Peyer's patch (tissue), 4 donors: ENCODE measurements around the gene SEPTIN5.

Experiments
- CTCF ChIP-seq, 6 experiments: fragments of 450-650 bp in 4 of 6; fragments of 200-600 bp in 2 of 6; sonication (generic) in 1 of 6; IDR thresholded peaks; one replicate each; pipeline ENCODE4 v1.5.1; 2017 to 2019; ENCODE audit warnings: antibody characterized with exemption in 6 of 6, mild to moderate bottlenecking in 3 of 6, moderate library complexity in 1 of 6
- POLR2A ChIP-seq, 2 donors: fragments of 450-650 bp; IDR thresholded peaks; one replicate each; pipeline ENCODE4 v1.5.1; 2017; ENCODE audit warnings: antibody characterized with exemption in 2 of 2, mild to moderate bottlenecking in 2 of 2, moderate library complexity in 2 of 2

- TF ChIP-seq CTCF (IDR thresholded peaks at IDR 0.05), result no peak
- no peak for TF ChIP-seq POLR2A (IDR thresholded peaks at IDR 0.05)
Observed at GRCh38 chr22:19713245-19713644, 1.1 kb upstream of the SEPTIN5 start.
